ENCODE data around the gene MYO9B. TPM values are rescaled to one million over a fixed set of nuclear protein-coding genes. Genes with fewer than 3 reads are reported as not detected.

Gene MYO9B
- polyA plus RNA-seq, 1 donor (not counting 4 experiments of a cell fraction or from before 2014, with no cell fraction given): 14.3 TPM

DNA sequence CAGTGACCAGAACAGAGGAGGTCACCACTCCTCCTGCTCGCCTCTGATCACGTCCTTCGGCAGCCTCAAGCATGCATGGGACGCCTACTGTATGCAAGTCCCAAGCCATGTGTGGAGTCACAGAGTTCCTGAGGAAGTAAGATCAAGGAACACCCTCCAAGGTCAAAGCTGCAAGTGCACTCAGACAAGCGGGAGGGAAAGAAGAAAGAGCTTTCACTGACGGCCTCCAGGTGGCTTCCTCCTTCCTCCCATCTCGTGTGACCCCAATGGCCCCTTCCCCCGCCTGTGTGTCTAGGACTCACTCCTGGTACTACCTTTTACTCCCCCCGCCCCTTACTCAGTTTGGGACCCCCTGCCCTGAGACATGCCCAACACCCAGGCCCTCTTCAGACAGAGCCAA is 6.4 kb upstream of the MYO9B start:
- H3K27me3 ChIP-seq (ENCODE audit: control insufficient read depth, extremely low read depth, insufficient read depth, low read length): no peaks in the 10 kb centered on the region
- dilution Hi-C loops (cut with MboI; ENCODE audit: extremely low pct_ligation_motif_present, low sequenced_read_pairs): no loop called here
- no peaks in the 10 kb centered on the region for H3K9me3 ChIP-seq (ENCODE audit: control insufficient read depth, low read depth, low read length)
- H3K4me3 ChIP-seq (ENCODE audit: control insufficient read depth in 2 of 3, extremely low read depth in 1 of 3, insufficient read depth in 2 of 3, low read depth in 1 of 3, low read length in 3 of 3): no peak overlapping the region
- peaks cover 4% of the 10 kb centered on the region for H3K4me1 ChIP-seq (ENCODE audit: control insufficient read depth, extremely low read depth, insufficient read depth, low read length)
- H3K79me2 ChIP-seq (ENCODE audit: control insufficient read depth, insufficient read depth, low read length): peaks cover 25% of the 10 kb centered on the region
- no peak overlapping the region for H2AFZ ChIP-seq (ENCODE audit: control insufficient read depth, low read length)
- H3K9ac ChIP-seq (ENCODE audit: control insufficient read depth, extremely low read depth, insufficient read depth, low read length): no peak overlapping the region
- no peak for TF ChIP-seq EZH2 (IDR thresholded peaks at IDR 0.05; ENCODE audit: low read length)
- TF ChIP-seq CTCF (optimal IDR thresholded peaks at IDR 0.05 in 1 of 3, IDR thresholded peaks at IDR 0.05 in 1 of 3, conservative IDR thresholded peaks at IDR 0.05 in 1 of 3; ENCODE audit: extremely low read depth in 1 of 3, insufficient read depth in 2 of 3, low read length in 3 of 3): no peak
- peaks cover 3 to 7% of the 10 kb centered on the region in 2 experiments for H3K36me3 ChIP-seq (ENCODE audit: control insufficient read depth in 2 of 2, extremely low read depth in 1 of 2, insufficient read depth in 2 of 2, low read length in 2 of 2)
- no peaks in the 10 kb centered on the region for H4K20me1 ChIP-seq (ENCODE audit: control insufficient read depth, extremely low read depth, insufficient read depth, low read length)
- FAIRE-seq (no peak), DNase-seq (ENCODE audit: low read depth, low spot score) (no peak)
- no peak overlapping the region for H3K4me2 ChIP-seq (ENCODE audit: control insufficient read depth, extremely low read depth, insufficient read depth, low read depth, low read length)
- H3K9me1 ChIP-seq (ENCODE audit: control insufficient read depth, extremely low read depth, insufficient read depth, low read length): no peaks in the 10 kb centered on the region
- no peak overlapping the region for H3K27ac ChIP-seq (ENCODE audit: control insufficient read depth, insufficient read depth, low read length)

DNA sequence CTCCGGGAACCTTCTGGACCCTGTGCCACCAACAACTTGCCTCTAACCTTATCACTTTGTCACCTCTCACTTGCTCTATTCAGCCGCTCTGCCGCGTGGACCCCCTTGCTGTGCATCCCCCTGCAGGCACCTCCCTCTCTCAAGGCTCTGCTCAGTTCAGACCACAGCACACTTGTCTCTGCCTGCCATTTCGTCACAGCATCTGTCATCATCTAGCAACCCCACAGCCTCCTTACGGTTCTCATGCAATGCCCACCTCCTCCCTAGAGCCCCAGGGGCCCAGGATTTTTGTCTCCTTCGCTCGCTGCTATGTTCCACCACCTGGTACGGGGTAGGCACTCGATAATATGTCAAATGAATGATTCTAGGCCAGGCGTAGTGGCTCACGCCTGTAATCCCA is 5.2 kb upstream of the MYO9B start:
- no peak for DNase-seq (ENCODE audit: low read depth, low spot score)
- dilution Hi-C loops (cut with MboI; ENCODE audit: extremely low pct_ligation_motif_present, low sequenced_read_pairs): no loop called here
- TF ChIP-seq CTCF (optimal IDR thresholded peaks at IDR 0.05 in 1 of 3, IDR thresholded peaks at IDR 0.05 in 1 of 3, conservative IDR thresholded peaks at IDR 0.05 in 1 of 3; ENCODE audit: extremely low read depth in 1 of 3, insufficient read depth in 2 of 3, low read length in 3 of 3) (no peak), EZH2 (IDR thresholded peaks at IDR 0.05; ENCODE audit: low read length) (no peak)
- Histone ChIP-seq H3K36me3 (ENCODE audit: control insufficient read depth in 2 of 2, extremely low read depth in 1 of 2, insufficient read depth in 2 of 2, low read length in 2 of 2) (peaks cover 3 to 7% of the 10 kb centered on the region in 2 experiments), H3K79me2 (ENCODE audit: control insufficient read depth, insufficient read depth, low read length) (peaks cover 26% of the 10 kb centered on the region), H3K9me1 (ENCODE audit: control insufficient read depth, extremely low read depth, insufficient read depth, low read length) (no peaks in the 10 kb centered on the region), H3K4me3 (ENCODE audit: control insufficient read depth in 2 of 3, extremely low read depth in 1 of 3, insufficient read depth in 2 of 3, low read depth in 1 of 3, low read length in 3 of 3) (no peak overlapping the region), H3K27me3 (ENCODE audit: control insufficient read depth, extremely low read depth, insufficient read depth, low read length) (no peaks in the 10 kb centered on the region), H3K27ac (ENCODE audit: control insufficient read depth, insufficient read depth, low read length) (no peak overlapping the region), H4K20me1 (ENCODE audit: control insufficient read depth, extremely low read depth, insufficient read depth, low read length) (no peaks in the 10 kb centered on the region), H3K9me3 (ENCODE audit: control insufficient read depth, low read depth, low read length) (no peaks in the 10 kb centered on the region), H3K9ac (ENCODE audit: control insufficient read depth, extremely low read depth, insufficient read depth, low read length) (no peak overlapping the region), H3K4me2 (ENCODE audit: control insufficient read depth, extremely low read depth, insufficient read depth, low read depth, low read length) (no peak overlapping the region), H2AFZ (ENCODE audit: control insufficient read depth, low read length) (no peak overlapping the region), H3K4me1 (ENCODE audit: control insufficient read depth, extremely low read depth, insufficient read depth, low read length) (peaks cover 9% of the 10 kb centered on the region)
- no peak for FAIRE-seq
